RCC 7860 (cell line): ENCODE measurements around the gene DEDD.

Source experiments
- DNase-seq: peaks from one replicate; pipeline ENCODE4 v3.0.0-alpha.2; 2015; ENCODE audit warnings: low spot score
- FAIRE-seq: peaks from 2 replicates; lab custom pipeline; 2012; peaks lifted over from hg19 to GRCh38; lab: Jason Lieb, UNC

DEDD gene

DNA sequence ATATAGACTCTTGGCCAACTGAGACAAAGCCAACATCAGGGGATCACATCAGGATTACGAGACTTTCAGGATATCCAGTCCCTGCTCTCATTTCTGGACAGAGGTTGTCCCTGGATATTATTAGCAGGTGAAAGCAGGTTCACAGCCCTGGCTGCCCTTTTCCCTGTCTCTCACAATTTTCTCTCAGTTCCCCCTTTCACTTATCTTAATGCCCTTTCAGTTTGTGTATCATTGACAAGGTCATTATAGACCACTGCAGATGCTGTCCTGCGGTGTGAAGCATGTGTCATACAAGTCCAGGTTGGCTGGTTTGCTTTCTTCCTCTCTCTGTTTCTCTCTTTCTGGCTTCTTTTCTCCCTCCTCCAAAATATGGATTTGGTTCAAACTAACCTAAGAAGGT lies 36.5 kb downstream of the DEDD start:
- no peak for FAIRE-seq
- no peak for DNase-seq

DNA sequence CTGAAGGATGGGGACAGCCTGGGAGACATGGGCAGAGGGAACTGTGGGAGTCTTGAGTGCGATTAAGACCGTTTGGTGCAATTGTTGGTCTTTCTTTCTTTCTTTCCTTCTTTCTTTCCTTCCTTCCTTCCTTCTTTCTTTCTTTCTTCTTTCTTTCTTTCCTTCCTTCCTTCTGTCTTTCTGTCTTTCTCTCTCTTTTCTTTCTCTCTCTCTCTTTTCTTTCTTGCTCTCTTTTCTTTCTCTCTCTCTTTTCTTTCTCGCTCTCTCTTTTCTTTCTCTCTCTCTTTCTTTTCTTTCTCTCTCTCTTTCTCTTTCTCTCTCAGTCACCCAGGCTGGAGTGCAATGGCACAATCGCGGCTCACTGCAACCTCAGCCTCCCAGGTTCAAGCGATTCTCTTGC lies 37.2 kb downstream of the DEDD start:
- no peak for DNase-seq
- no peak for FAIRE-seq

GRCh38 chr1:161094481-161094880 lies 38.0 kb downstream of the DEDD start:
- FAIRE-seq (no peak), DNase-seq (no peak)

DNA sequence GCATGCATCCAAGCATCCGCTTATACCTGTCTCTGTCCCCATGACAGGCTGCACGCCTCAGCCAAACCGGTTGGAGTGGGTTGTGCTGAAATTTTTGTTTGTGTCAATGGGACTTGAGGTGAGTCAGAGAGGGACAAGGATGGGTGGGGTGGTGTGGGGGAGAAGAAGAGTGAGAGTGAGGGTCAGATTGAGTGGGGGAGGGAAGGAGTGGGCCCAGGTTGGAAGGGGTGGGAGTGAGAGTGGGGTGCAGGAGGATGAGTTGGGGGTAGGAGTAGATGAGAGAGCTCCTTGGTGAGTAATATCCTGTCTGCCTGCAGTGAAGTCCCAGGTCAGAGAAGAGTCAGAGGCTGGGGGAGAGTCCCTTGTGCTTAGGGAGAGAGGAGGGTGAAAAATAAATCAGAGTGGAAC lies 39.8 kb downstream of the DEDD start:
- no peak for FAIRE-seq
- DNase-seq, result peak; percentile 57

- no peak for FAIRE-seq
- DNase-seq, result no peak
These were observed 40.5 kb downstream of the DEDD start for GRCh38 chr1:161091796-161092507.

DNA sequence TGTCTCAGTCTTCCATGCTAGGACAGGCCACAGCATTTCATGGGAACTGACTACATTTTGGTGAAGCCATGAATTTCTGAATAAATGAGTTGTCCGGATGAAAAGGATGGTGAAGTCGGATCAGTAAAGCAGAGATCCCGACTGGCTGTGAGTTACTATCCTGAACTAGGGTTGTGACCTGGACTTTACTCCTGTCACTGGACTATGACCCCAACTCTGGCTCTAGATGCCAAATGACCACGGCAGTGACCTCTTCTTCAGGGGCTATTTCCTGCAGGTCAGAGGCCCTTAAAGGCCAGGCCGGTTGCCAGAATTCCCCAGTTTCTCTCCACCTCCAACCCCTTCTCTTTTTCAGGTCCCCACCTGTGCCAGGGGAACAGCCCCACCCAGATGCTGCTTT lies 41.4 kb downstream of the DEDD start:
- DNase-seq (no peak), FAIRE-seq (no peak)

- FAIRE-seq (no peak), DNase-seq (no peak)
These were observed 41.9 kb downstream of the DEDD start for GRCh38 chr1:161090617-161091016.

GRCh38 chr1:161089938-161090337 lies 42.5 kb downstream of the DEDD start:
- FAIRE-seq, result no peak
- DNase-seq, result no peak

DNA sequence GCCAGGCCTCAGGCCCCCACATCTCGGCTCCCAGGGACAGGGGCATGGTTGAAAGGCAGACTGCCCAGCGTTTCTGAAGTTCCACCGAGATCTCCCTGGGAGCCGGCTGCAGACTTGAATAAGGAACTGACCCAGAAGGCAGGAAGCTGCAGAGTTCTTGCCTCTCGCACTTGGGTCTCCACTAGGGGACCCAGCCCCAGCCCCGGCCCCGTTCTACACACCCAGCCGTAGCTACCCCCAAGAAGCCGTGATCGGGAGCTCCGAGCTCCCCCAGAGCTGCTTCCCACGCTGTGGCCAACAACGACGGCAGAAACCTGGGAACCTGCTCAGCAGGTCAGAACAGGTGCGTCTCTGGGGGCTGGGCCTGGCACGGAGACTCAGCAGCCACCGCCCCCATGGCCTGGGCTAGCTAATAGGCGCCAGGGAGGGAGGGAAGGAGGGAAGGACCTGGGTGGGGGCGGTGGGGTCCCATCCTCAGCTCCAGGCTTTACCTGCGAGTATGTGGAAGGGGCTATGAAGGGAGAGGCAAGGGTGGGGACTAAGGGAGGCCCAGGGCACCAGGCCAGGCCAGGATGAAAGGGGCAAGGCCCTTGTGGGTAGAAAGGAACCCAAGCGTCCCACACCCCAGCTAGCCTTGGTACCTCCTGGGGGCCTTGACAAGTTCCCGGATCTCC lies 43.1 kb downstream of the DEDD start, which contains the start of gene NECTIN4:
TSS of gene NECTIN4 (minus strand) at position 308 of the 674 bp plus-strand sequence. CDS start at position 46, 262 bp downstream.
- DNase-seq (no peak), FAIRE-seq (no peak)

GRCh38 chr1:161088587-161089110 lies 43.8 kb downstream of the DEDD start:
- DNase-seq (peak; percentile 25), FAIRE-seq (no peak)

- no peak for DNase-seq
- FAIRE-seq, result no peak
These were observed 46.0 kb downstream of the DEDD start for GRCh38 chr1:161086457-161086856.

DNA sequence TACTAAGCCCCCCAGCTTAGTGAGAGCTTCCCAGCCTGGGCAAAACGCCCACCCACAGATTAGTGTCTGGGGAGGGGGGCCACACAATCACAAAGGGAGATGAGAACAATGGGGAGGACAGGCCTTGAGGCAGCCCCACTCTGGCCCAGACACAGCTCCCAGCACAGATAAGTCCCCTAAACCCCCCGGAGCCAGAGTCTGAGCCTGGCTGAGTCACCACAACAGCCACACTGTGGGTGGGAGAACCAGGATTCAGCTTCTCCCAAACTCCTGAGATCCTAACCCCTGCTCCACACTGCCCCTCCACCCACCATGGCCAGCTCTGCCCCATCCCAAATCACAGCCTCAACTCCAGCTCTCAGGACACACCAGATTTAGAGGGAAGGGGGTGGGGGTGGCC lies 47.3 kb downstream of the DEDD start:
- DNase-seq (no peak), FAIRE-seq (no peak)

DNA sequence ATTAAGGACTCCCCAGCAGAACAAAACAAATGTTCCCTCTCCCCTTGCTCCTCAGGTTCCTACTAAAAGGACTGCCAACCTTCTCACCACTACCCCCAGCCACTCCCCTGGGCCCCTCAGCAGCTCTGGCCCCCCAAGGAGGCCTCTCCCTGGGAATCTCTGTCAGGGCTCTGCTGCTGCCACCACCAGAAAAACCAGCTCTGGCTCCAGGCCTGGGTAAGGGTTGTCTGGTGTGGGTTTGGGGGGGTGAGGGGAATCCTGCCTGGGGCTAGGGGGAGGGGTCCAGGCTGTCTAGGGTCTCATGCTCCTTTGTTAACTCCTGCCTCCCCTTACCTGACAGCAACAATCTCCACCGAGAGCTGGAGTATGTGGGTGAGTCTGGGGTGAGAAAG lies 47.9 kb downstream of the DEDD start:
- DNase-seq (no peak), FAIRE-seq (no peak)

DNA sequence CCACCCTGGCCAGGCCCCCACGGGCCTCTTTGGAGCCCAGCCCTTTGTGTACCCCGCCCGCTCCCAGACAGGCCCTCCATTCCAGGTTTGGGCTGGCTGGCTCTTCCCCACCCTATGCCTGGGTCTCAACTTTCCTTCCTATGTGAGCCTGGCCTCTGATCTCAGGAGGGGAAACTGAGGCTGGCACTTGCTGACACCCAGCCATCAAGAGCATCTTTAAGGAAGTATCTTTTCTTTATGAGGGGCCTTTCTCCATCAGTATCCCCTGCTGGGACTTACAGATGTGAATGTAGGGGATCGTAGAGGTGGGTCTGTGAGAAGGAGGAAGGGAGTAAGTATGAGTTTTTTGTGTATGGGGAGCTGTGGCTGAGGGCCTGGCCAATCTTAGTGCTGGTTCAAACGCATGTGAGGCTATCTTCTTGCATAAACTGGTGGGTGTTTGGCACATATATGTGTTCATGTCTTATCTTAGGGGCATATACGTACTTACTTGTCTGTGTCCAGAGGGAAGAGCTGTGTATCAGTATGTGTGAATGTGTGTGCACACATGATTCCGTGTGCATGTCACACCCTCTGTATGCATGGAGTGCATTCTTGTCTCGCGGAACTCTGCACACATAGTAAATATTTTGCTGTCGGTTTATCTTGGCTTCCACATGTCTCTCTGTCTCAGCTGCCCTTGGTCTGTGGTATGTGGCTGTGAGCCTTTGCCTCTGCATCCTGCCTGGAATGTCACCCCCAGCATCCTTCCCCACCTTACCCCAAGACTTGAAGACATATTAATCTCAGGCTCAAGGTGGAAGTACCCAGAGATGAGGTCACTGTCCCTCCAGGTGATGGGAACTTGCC lies 48.5 kb downstream of the DEDD start:
- no peak for FAIRE-seq
- DNase-seq, result no peak

- FAIRE-seq, result peak; percentile 68
- DNase-seq, result peak; percentile 91
These were observed 49.3 kb downstream of the DEDD start for GRCh38 chr1:161082996-161083747.

GRCh38 chr1:161082483-161082882 lies 50.0 kb downstream of the DEDD start:
- DNase-seq (no peak), FAIRE-seq (no peak)

GRCh38 chr1:161081519-161081918 lies 50.9 kb downstream of the DEDD start:
- FAIRE-seq (no peak), DNase-seq (no peak)

DNA sequence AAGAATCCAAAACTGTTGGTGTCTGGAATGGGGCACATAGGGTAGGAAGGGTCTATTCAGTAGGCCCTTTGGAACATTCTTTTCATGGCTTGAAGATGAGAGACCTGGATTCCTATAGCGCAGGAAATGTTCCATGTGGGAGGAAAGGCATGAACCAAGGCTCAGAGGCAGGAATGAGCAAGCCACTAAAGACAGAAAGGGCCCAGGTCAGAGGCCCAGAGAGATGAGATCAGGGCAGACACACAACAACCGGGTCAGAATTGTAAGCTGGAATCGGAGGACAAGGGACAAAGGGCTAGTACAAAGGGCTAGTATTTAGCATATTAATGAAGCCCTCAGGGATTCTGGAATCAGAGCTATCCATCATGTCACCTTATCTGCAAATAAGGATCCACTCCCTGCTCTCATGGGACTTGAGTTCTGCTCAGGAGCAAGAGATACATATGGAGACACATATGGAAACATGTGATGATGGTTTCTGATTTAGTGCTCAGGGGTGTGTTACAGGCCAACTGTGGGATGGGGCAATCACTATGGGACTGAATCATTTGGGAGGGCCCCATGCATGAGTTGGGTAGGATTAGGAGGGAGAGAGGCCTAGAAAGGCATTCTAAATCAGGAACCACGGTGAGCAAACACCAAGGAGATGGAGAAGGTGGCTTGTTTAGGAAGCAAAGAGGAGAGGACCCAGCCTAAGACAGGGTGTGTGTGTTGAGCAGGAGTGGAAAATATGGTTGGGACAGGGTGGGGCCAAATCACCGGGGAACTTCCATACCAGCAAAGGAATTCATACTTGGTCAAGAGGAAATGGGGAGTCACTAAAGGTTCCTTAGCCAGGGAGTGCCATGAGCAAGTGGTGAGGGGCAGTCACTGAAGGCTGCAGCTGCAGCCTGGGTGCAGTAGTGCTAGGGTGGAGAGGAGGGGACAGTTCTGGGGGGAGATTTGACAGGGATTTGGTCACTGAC lies 51.7 kb downstream of the DEDD start:
- no peak for FAIRE-seq
- no peak for DNase-seq

DNA sequence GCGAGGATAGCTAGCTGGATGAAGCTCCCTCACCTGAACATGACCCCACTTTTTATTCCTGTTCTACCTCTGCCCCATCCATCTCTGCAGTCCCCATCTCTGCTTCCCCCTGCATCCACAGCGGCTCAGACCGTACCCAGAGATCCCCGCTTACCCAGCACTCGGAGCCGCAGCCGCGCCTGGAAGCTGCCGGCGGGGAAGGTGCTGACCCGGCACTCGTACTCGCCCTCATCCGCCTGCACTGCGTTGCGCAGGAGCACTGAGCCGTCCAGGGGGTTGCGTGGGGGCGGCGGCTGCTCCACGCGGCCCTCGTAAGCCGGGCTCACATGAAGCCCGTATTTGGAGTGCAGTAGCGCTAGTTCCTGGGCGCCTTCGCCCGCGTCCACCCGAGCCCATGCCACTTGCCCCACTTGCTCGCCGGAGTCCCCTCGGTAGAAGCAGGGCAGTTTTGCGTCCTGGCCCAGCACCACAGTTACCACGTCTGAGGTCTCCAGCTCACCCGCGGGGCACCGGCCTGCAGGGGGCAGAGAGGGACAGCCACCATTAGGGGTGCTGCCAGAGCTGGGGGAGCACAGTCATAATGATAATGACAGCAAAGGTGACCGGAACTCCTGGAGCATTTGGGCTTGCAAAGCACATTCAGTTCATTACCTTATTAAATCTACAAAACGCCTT lies 52.9 kb downstream of the DEDD start:
- FAIRE-seq (no peak), DNase-seq (no peak)
